Measurements from ENCODE around the gene FYN. TPM values are rescaled to one million over a fixed set of nuclear protein-coding genes. Genes with fewer than 3 reads are reported as not detected.

Gene FYN
- total and polyA plus RNA-seq, 2 donors from 2014 or later, result 34.5 to 52.4 TPM

- Histone ChIP-seq H3K9me3 (ENCODE audit: control insufficient read depth in 2 of 3, insufficient read depth in 1 of 3, low read length in 3 of 3) (no peaks in the 10 kb centered on the region), H3K4me1 (ENCODE audit: control insufficient read depth in 2 of 3, insufficient read depth in 2 of 3, low read depth in 1 of 3, low read length in 3 of 3) (peaks cover 0 to 10% (median 0%) of the 10 kb centered on the region in 3 donors), H3K9ac (ENCODE audit: low read length in 3 of 3) (no peak overlapping the region), H3K27me3 (ENCODE audit: control insufficient read depth, insufficient read depth, low read length) (no peaks in the 10 kb centered on the region), H3K4me3 (ENCODE audit: low read length in 3 of 3) (no peak overlapping the region), H3K27ac (ENCODE audit: low read depth in 2 of 2, low read length in 2 of 2) (no peak overlapping the region), H3K36me3 (ENCODE audit: control insufficient read depth in 2 of 3, insufficient read depth in 3 of 3, low read length in 3 of 3) (no peaks in the 10 kb centered on the region)
- DNase-seq (no peak), FAIRE-seq (no peak)
- intact Hi-C loops (cut with DNase I), result no loop called here
- TF ChIP-seq CTCF (IDR thresholded peaks at IDR 0.05; ENCODE audit: borderline replicate concordance, extremely low read depth, insufficient read depth), result no peak
Observed at GRCh38 chr6:111838749-111839484, 34.3 kb downstream of the FYN start.

- DNase-seq, result no peak
- peaks cover 0 to 10% (median 0%) of the 10 kb centered on the region in 3 donors for H3K4me1 ChIP-seq (ENCODE audit: control insufficient read depth in 2 of 3, insufficient read depth in 2 of 3, low read depth in 1 of 3, low read length in 3 of 3)
- H3K36me3 ChIP-seq (ENCODE audit: control insufficient read depth in 2 of 3, insufficient read depth in 3 of 3, low read length in 3 of 3), result no peaks in the 10 kb centered on the region
- H3K4me3 ChIP-seq (ENCODE audit: low read length in 3 of 3), result no peak overlapping the region
- FAIRE-seq, result no peak
- H3K9ac ChIP-seq (ENCODE audit: low read length in 3 of 3), result no peak overlapping the region
- no peak for TF ChIP-seq CTCF (IDR thresholded peaks at IDR 0.05; ENCODE audit: borderline replicate concordance, extremely low read depth, insufficient read depth)
- H3K27ac ChIP-seq (ENCODE audit: low read depth in 2 of 2, low read length in 2 of 2), result no peak overlapping the region
- no peaks in the 10 kb centered on the region for H3K9me3 ChIP-seq (ENCODE audit: control insufficient read depth in 2 of 3, insufficient read depth in 1 of 3, low read length in 3 of 3)
- intact Hi-C loops (cut with DNase I), result no loop called here
- no peaks in the 10 kb centered on the region for H3K27me3 ChIP-seq (ENCODE audit: control insufficient read depth, insufficient read depth, low read length)
Observed at GRCh38 chr6:111837641-111838500, 35.4 kb downstream of the FYN start.

GRCh38 chr6:111837007-111837406 lies 36.2 kb downstream of the FYN start:
- Histone ChIP-seq H3K4me3 (ENCODE audit: low read length in 3 of 3) (no peak overlapping the region), H3K9ac (ENCODE audit: low read length in 3 of 3) (no peak overlapping the region), H3K4me1 (ENCODE audit: control insufficient read depth in 2 of 3, insufficient read depth in 2 of 3, low read depth in 1 of 3, low read length in 3 of 3) (peaks cover 0 to 7% (median 0%) of the 10 kb centered on the region in 3 donors), H3K27me3 (ENCODE audit: control insufficient read depth, insufficient read depth, low read length) (no peaks in the 10 kb centered on the region), H3K9me3 (ENCODE audit: control insufficient read depth in 2 of 3, insufficient read depth in 1 of 3, low read length in 3 of 3) (no peaks in the 10 kb centered on the region), H3K27ac (ENCODE audit: low read depth in 2 of 2, low read length in 2 of 2) (no peak overlapping the region), H3K36me3 (ENCODE audit: control insufficient read depth in 2 of 3, insufficient read depth in 3 of 3, low read length in 3 of 3) (no peaks in the 10 kb centered on the region)
- intact Hi-C loops (cut with DNase I), result no loop called here
- no peak for TF ChIP-seq CTCF (IDR thresholded peaks at IDR 0.05; ENCODE audit: borderline replicate concordance, extremely low read depth, insufficient read depth)
- FAIRE-seq (no peak), DNase-seq (no peak)
